Measurements from ENCODE around the gene KLHDC4. TPM values are rescaled to one million over a fixed set of nuclear protein-coding genes. Genes with fewer than 3 reads are reported as not detected.

Gene KLHDC4
- total and polyA plus RNA-seq, 9 donors, result 16.2 to 35.9 (median 26.2) TPM

GRCh38 chr16:87725596-87726235 is 40.1 kb downstream of the KLHDC4 start:
- TF ChIP-seq EP300 (IDR thresholded peaks at IDR 0.05), result no peak
- no peak for TF ChIP-seq CTCF (IDR thresholded peaks at IDR 0.05)
- no peak for TF ChIP-seq POLR2A (IDR thresholded peaks at IDR 0.05)
- Histone ChIP-seq H3K4me3 (no peak overlapping the region), H3K27ac (no peak overlapping the region), H3K4me1 (ENCODE audit: insufficient read depth) (no peaks in the 10 kb centered on the region), H3K27me3 (no peaks in the 10 kb centered on the region), H3K36me3 (no peaks in the 10 kb centered on the region), H3K9me3 (no peaks in the 10 kb centered on the region)
- 82 to 94% (median 85%) methylated on average over 26 to 28 of the region's 28 CpGs for WGBS, 3 donors
- DNase-seq, result no peak
- intact Hi-C loops (cut with DNase I), result no loop called here

GRCh38 chr16:87724490-87725291 is 41.1 kb downstream of the KLHDC4 start:
- Histone ChIP-seq H3K27ac (no peak overlapping the region), H3K4me1 (ENCODE audit: insufficient read depth) (no peaks in the 10 kb centered on the region), H3K36me3 (no peaks in the 10 kb centered on the region), H3K9me3 (no peaks in the 10 kb centered on the region), H3K27me3 (no peaks in the 10 kb centered on the region), H3K4me3 (no peak overlapping the region)
- DNase-seq, result no peak
- TF ChIP-seq EP300 (IDR thresholded peaks at IDR 0.05) (no peak), CTCF (IDR thresholded peaks at IDR 0.05) (no peak), POLR2A (IDR thresholded peaks at IDR 0.05) (no peak)
- 91 to 95% (median 95%) methylated on average over 19 of the region's 19 CpGs for WGBS, 3 donors
- intact Hi-C loops (cut with DNase I), result no loop called here

- no peak overlapping the region for H3K27ac ChIP-seq
- 30 to 57% (median 31%) methylated on average over 12 of the region's 12 CpGs for WGBS, 3 donors
- DNase-seq, result peak in 1 of 5 donors; percentile 44
- no peaks in the 10 kb centered on the region for H3K9me3 ChIP-seq
- no peak for TF ChIP-seq POLR2A (IDR thresholded peaks at IDR 0.05)
- no peak for TF ChIP-seq EP300 (IDR thresholded peaks at IDR 0.05)
- no peak for TF ChIP-seq CTCF (IDR thresholded peaks at IDR 0.05)
- no peaks in the 10 kb centered on the region for H3K4me1 ChIP-seq (ENCODE audit: insufficient read depth)
- no peaks in the 10 kb centered on the region for H3K36me3 ChIP-seq
- H3K4me3 ChIP-seq, result no peak overlapping the region
- intact Hi-C loops (cut with DNase I), result no loop called here
- H3K27me3 ChIP-seq, result no peaks in the 10 kb centered on the region
Observed at GRCh38 chr16:87723226-87723623, 42.6 kb downstream of the KLHDC4 start.

- TF ChIP-seq POLR2A (IDR thresholded peaks at IDR 0.05) (no peak), EP300 (IDR thresholded peaks at IDR 0.05) (no peak), CTCF (IDR thresholded peaks at IDR 0.05) (no peak)
- Histone ChIP-seq H3K4me1 (ENCODE audit: insufficient read depth) (no peaks in the 10 kb centered on the region), H3K4me3 (no peak overlapping the region), H3K27ac (no peak overlapping the region), H3K9me3 (no peaks in the 10 kb centered on the region), H3K36me3 (no peaks in the 10 kb centered on the region), H3K27me3 (no peaks in the 10 kb centered on the region)
- DNase-seq, result no peak
- intact Hi-C loops (cut with DNase I), result no loop called here
- WGBS, 3 donors, result 91% methylated on average over 19 of the region's 19 CpGs
Observed at GRCh38 chr16:87722590-87723225, 43.1 kb downstream of the KLHDC4 start.
